Retinal pigment epithelial cell (primary cell): ENCODE results near the gene ITGB5.
A peak's percentile ranks its signal among the peaks of the same experiment; 100 is the strongest.

ENCODE experiments used
- DNase-seq: peaks from one replicate; pipeline ENCODE4 v3.0.0-alpha.2; 2010; ENCODE audit warnings: low read depth
- H3K4me3 ChIP-seq: 2 replicates; pipeline ENCODE4 v1.5.1; 2011; ENCODE audit warnings: mild to moderate bottlenecking, low read length, control low read depth, moderate library complexity
- TF ChIP-seq, protein P1 (sequence below): conservative IDR thresholded peaks from 2 replicates; pipeline ENCODE4 v1.5.1; 2011; ENCODE audit warnings: low read depth, low read length, control low read depth, inconsistent platforms

Gene ITGB5

DNA sequence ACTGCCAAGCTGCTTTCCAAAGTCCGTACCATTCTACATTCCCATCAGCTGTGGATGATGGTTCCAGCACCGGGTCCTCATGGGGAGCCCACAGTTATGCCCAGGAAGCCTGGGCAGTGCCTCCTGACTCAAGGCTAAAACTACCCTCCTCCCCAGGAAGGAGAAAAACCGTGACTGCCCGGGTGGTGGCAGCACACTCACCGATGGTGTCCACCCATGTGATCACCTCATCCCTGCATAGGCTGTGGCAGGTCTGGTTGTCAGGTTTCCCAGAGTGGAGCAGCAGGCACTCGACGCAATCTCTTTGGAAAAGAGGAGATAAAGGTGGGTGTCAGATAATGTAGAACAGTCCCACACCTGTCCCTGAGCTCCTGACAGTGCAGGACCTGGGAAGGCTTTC, 118.4 kb downstream of the ITGB5 start:
- TF ChIP-seq, protein P1, sequence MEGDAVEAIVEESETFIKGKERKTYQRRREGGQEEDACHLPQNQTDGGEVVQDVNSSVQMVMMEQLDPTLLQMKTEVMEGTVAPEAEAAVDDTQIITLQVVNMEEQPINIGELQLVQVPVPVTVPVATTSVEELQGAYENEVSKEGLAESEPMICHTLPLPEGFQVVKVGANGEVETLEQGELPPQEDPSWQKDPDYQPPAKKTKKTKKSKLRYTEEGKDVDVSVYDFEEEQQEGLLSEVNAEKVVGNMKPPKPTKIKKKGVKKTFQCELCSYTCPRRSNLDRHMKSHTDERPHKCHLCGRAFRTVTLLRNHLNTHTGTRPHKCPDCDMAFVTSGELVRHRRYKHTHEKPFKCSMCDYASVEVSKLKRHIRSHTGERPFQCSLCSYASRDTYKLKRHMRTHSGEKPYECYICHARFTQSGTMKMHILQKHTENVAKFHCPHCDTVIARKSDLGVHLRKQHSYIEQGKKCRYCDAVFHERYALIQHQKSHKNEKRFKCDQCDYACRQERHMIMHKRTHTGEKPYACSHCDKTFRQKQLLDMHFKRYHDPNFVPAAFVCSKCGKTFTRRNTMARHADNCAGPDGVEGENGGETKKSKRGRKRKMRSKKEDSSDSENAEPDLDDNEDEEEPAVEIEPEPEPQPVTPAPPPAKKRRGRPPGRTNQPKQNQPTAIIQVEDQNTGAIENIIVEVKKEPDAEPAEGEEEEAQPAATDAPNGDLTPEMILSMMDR, result peak; percentile 29
- no peak for DNase-seq
- H3K4me3 ChIP-seq, result no peak overlapping the region

DNA sequence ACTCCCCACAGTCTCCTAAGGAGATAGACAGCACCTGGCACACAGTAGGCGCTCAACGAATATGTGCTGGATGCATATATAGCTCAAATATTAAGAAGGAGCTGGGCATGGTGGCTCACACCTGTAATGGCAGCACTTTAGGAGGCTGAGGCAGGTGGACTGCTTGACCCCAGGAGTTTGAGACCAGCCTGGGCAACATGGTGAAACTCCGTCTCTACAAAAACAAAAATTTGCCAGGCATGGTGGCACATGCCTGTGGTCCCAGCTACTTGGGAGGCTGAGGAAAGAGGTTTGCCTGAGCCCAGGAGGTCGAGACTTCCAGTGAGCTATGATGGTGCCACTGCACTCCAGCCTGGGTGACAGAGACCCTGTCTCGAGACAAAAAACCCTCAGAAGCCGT, 119.5 kb downstream of the ITGB5 start:
- no peak for DNase-seq
- TF ChIP-seq, protein P1, result no peak
- no peak overlapping the region for H3K4me3 ChIP-seq

DNA sequence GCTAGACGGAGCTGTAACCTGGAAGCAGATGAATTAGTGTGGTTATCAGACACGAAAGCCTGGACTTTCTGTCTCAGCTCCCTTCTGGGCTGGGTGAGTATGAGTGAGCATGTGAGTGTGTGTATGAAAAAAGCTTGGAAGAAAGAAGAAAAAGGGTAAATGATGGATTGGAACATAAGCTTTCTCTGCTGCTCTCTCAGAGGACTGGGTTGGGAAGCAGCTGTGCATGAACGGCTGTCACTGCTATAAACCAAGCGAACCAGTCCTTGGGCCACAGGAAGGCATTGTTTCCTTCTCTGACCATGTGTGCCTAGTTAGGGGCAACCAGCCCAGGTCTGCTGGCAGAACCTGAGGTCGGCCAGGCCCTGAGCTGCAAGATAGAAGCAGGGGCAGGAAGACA, 119.9 kb downstream of the ITGB5 start:
- no peak for DNase-seq
- TF ChIP-seq, protein P1, result no peak
- no peak overlapping the region for H3K4me3 ChIP-seq

DNA sequence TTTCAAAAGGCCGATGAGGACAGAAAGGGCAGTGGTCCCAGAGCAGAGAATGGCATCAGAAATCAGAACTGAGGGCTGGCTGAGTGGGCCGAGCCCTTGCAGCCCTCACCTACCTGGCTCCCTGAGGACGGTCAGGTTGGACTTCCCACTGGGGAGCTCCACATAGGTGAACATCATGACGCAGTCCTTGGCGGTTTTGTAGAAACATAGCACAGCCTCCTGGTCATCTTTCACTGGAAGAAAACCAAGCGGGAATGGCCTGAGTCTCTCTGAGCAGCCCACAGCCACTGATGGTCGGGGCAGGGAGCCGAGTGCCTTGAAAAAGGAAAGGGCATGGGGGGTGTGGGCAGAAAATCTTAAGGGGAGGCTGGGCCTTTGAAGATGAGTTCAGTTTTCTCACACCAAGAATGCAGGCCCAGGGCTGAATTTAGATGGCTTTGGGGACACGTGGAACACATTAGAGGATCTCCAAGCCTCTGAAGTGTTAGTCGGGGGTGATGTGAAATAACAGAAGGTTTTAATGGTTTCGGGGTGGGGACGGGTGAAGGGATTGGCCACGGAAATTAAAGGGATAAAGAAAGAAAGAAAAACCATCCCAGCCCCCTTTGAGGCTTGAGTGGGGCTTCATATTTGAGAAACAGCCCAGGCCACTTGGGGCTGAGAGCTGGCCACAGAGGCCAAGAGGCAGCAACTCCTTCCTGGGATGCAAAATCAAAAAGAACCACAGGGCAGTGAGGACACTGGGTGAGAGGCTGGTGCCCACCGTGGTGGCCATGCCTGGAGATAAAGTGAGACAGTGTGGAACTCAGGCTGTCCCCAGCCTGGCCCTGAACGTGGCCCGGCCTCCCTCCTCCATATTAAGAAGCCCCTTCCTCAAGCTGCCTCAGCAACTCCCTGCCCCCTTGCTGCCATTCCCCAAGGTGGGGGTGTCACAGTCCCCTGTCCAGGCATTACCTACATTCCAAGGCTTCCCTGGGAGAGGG, 120.8 kb downstream of the ITGB5 start:
- H3K4me3 ChIP-seq, result no peak overlapping the region
- TF ChIP-seq, protein P1, result no peak
- no peak for DNase-seq

DNA sequence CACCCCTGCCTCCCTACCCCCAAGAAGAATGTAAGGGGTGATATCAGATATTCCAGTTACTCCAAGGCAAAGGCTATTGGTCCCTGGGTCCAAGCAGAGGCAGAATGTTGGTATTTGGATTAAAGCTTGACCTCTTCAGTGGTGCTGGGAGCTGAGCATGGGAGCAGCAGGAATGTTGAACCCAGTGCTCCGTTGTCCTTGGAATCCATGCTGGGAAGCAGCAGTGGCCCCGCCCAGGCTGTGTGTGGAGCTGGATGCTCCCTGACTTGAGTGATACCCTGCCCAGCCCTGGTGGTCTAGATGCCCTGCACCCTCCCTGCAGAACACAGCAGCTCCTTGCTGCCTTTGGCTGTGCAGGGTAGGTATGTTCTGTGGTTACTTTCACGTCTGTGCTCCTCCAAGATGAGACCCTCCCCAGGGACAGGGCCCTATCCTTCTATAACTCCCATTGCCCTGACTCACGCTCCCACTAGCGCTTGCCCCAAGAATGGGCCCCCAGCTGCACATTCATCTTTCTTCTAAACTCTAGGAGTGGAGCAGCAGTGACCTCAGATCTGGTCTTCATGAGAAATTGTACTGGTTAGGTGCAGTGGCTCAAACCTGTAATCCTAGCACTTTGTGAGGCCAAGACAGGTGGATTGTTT, 121.8 kb downstream of the ITGB5 start:
- no peak for DNase-seq
- TF ChIP-seq, protein P1, result no peak
- H3K4me3 ChIP-seq, result no peak overlapping the region

DNA sequence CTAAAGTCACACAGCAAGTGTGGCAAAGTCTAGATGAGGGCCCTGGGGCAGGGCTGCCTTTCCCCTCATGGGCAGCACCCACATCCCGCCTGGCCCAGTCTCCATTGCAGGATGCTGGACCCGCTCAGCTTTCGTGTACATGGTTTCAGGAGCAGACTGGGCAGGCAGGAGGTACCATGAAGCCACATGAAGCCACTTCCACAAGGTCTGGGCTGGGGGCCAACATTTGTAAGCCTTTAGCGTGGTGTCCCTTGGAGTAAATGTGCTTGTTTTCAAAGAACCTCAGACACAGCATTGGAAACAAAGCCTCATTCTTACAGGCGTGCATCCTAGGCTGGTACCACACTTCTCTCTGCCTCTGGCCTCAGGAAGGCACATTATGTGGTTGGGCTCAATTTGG, 122.4 kb downstream of the ITGB5 start:
- TF ChIP-seq, protein P1, result no peak
- no peak overlapping the region for H3K4me3 ChIP-seq
- no peak for DNase-seq
